Natural killer cell (primary cell): ENCODE data around the gene ACOT6. TPM values are rescaled to one million over a fixed set of nuclear protein-coding genes. Genes with fewer than 3 reads are reported as not detected.
A peak's percentile ranks its signal among the peaks of the same experiment; 100 is the strongest.
"Not testable (repeated sequence)": the region's sequence is repeated elsewhere in the genome, so short reads cannot be mapped to it uniquely, and the experiment has no call there.

Source experiments
- ATAC-seq, 3 donors: fragments of 150-1000 bp in 2 of 3; fragments of 200-7000 bp in 1 of 3; cut with Tn5 transposase; 1 replicate in 1 of 3; 2 replicates in 2 of 3; pipeline ENCODE4 v1.10.0; 2021; ENCODE audit warnings: mild to moderate bottlenecking in 2 of 3, moderate library complexity in 2 of 3
- DNase-seq, 2 donors: peaks; one replicate each; pipeline versions ENCODE4 v3.0.0 to v3.0.0-alpha.2; 2013 to 2021; ENCODE audit warnings: mixed read lengths in 1 of 2
- H3K27ac ChIP-seq: one replicate; pipeline ENCODE4 v1.5.1; 2013; ENCODE audit warnings: mild to moderate bottlenecking, low read length
- H3K27me3 ChIP-seq: one replicate; pipeline ENCODE4 v1.6.1; 2013; ENCODE audit warnings: low read length; ENCODE audit not compliant: control insufficient read depth, insufficient read depth
- H3K36me3 ChIP-seq: one replicate; pipeline ENCODE4 v1.6.1; 2013; ENCODE audit warnings: low read length; ENCODE audit not compliant: control insufficient read depth, insufficient read depth
- H3K4me1 ChIP-seq: one replicate; pipeline ENCODE4 v1.6.1; 2013; ENCODE audit warnings: low read length; ENCODE audit not compliant: control insufficient read depth, insufficient read depth
- H3K4me3 ChIP-seq: one replicate; pipeline ENCODE4 v1.5.1; 2013; ENCODE audit warnings: low read length
- H3K9me3 ChIP-seq: one replicate; pipeline ENCODE4 v1.6.1; 2013; ENCODE audit warnings: low read length; ENCODE audit not compliant: control insufficient read depth, insufficient read depth
- H3K27ac Mint-ChIP-seq, 2 donors: one replicate each; pipeline ENCODE4 v1.8.0; 2022; ENCODE audit warnings: mild to moderate bottlenecking in 2 of 2, mixed read lengths in 2 of 2, moderate library complexity in 1 of 2
- H3K27me3 Mint-ChIP-seq, 2 donors: one replicate each; pipeline ENCODE4 v1.8.0; 2022; ENCODE audit warnings: low read depth in 2 of 2, mixed read lengths in 2 of 2
- H3K36me3 Mint-ChIP-seq: one replicate; pipeline ENCODE4 v1.8.0; 2022; ENCODE audit warnings: mixed read lengths
- H3K4me1 Mint-ChIP-seq, 2 donors: one replicate each; pipeline ENCODE4 v1.8.0; 2022; ENCODE audit warnings: mixed read lengths in 2 of 2
- H3K4me3 Mint-ChIP-seq: one replicate; pipeline ENCODE4 v1.8.0; 2022; ENCODE audit warnings: mild to moderate bottlenecking, moderate library complexity, mixed read lengths
- H3K9me3 Mint-ChIP-seq, 2 donors: one replicate each; pipeline ENCODE4 v1.8.0; 2022; ENCODE audit warnings: mixed read lengths in 2 of 2
- WGBS: methylation state at CpG from one replicate; pipeline ENCODE4 v1.1.7; 2013; ENCODE audit warnings: missing lambda C conversion rate; ENCODE audit not compliant: insufficient coverage; 5-methylcytosine and 5-hydroxymethylcytosine counted together
- intact Hi-C: fragments of 100-400 bp; cut with micrococcal nuclease; formaldehyde crosslinking; loops from one replicate; pipeline ENCODE4 v1.14.2; 2022
- total RNA-seq, 4 donors: library from RNA; stranded (reverse); fragments of 120-200 nt in 1 of 4; gene quantifications; one replicate each; pipeline versions ENCODE4 v1.2.3 to v1.2.4, GENCODE V29; 2013 to 2022
- TF ChIP-seq, protein P1 (sequence below): fragments of 200-600 bp; IDR thresholded peaks from one replicate; pipeline ENCODE4 v1.8.0; 2022; ENCODE audit warnings: antibody characterized with exemption

Gene ACOT6
- total RNA-seq, 3 donors from 2014 or later (not counting 1 experiment from before 2014, with no cell fraction given) = not detected

DNA sequence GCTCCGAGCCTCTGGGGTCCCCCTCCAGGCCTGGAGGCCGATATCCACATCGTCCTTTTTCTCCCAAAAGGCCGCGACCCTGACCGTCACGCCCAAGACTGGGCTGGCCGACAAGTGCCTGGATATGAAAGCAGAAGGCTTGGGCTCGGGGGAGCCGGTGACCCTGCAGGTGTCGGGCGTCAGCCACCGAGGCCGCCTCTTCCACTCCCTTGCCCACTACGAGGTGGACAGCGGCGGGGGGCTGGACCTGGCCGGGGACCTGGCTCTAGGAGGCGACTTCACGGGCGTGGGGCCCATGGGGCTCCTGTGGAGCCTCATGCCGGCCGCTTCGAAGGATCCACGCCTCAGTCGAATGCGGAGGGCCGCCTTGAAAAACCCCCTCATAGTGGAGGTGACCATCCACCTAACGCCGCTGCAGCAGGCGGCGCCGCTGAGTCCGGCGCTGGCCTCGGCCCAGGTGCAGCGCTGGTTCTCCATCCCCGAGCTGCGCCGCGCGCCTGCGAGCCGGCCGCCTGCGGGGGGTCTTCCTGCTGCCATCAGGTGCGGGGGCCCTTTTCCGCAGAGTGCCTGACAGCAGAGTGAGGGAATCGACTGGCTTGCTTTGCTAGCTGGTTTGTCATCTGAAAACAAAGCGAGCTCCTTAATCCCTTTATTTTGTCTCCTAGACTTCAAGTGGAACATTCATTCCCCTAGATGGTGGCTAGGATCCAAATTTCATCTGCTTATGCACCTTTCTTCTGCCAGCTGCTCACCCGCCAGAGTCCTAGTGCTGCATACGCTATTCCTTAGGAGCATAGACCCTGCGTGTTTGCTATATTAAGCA is 21.9 kb downstream of the ACOT6 start:
- Mint-ChIP-seq H3K4me3 (peak overlapping the region; percentile 80), H3K36me3 (no peaks in the 10 kb centered on the region), H3K9me3 (no peaks in the 10 kb centered on the region), H3K4me1 (peaks cover 6 to 14% of the 10 kb centered on the region in 2 donors), H3K27me3 (peaks cover 0 to 8% of the 10 kb centered on the region in 2 donors), H3K27ac (peak overlapping the region in 1 of 2 donors; percentile 75)
- TF ChIP-seq, protein P1, sequence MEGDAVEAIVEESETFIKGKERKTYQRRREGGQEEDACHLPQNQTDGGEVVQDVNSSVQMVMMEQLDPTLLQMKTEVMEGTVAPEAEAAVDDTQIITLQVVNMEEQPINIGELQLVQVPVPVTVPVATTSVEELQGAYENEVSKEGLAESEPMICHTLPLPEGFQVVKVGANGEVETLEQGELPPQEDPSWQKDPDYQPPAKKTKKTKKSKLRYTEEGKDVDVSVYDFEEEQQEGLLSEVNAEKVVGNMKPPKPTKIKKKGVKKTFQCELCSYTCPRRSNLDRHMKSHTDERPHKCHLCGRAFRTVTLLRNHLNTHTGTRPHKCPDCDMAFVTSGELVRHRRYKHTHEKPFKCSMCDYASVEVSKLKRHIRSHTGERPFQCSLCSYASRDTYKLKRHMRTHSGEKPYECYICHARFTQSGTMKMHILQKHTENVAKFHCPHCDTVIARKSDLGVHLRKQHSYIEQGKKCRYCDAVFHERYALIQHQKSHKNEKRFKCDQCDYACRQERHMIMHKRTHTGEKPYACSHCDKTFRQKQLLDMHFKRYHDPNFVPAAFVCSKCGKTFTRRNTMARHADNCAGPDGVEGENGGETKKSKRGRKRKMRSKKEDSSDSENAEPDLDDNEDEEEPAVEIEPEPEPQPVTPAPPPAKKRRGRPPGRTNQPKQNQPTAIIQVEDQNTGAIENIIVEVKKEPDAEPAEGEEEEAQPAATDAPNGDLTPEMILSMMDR = no peak
- peak in 2 of 3 donors; percentile 18 to 43 for ATAC-seq
- H3K27ac ChIP-seq = no peak overlapping the region
- intact Hi-C loops = no loop called here
- H3K9me3 ChIP-seq = no peaks in the 10 kb centered on the region
- no peaks in the 10 kb centered on the region for H3K27me3 ChIP-seq
- peak overlapping the region; percentile 44 for H3K4me3 ChIP-seq
- DNase-seq = peak; percentile 7 to 19
- no peaks in the 10 kb centered on the region for H3K36me3 ChIP-seq
- H3K4me1 ChIP-seq = peaks cover 17% of the 10 kb centered on the region
- WGBS = 15% methylated on average over 53 of the region's 53 CpGs

DNA sequence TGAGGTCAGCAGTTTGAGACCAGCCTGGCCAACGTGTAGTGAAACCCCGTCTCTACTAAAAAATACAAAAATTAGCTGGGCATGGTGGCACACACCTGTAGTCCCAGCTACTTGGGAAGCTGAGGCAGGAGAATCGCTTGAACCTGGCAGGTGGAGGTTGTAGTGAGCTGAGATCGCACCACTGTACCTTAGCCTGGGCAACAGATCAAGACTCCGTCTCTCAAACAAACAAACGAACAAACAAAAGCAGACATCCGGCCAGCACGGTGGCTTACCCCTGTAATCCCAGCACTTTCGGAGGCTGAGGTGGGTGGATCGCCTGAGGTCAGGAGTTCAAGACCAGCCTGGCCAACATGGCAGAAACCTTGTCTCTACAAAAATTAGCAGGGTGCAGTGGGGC is 24.0 kb downstream of the ACOT6 start:
- not testable (repeated sequence) for ATAC-seq
- 97% methylated on average over 10 of the region's 10 CpGs for WGBS

DNA sequence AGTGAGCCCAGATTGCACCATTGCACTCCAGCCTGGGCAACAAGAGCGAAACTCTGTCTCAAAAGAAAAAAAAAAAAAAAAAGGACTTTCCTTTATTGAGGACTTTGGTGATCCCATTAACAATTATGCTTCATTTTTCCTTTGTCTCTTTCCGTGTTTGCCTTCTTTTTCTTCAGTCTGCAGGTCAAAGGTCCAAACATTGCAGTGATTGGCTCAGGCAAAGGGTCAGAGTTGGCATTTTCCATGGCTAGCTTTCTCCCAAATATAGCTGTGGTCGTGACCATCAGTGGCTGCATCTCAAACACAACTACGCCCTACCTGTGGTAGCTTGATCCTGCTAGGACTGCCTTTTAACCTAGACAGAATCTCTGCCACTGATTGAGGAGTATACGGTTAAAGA is 25.5 kb downstream of the ACOT6 start:
- H3K27ac Mint-ChIP-seq = no peak overlapping the region

More for the DNA sequence above, 24.0 kb downstream of the ACOT6 start:
- H3K4me1 Mint-ChIP-seq = peaks cover 6 to 17% of the 10 kb centered on the region in 2 donors
- H3K9me3 ChIP-seq, intact Hi-C loops, H3K4me3 ChIP-seq, H3K9me3 Mint-ChIP-seq, H3K27me3 ChIP-seq, H3K27me3 Mint-ChIP-seq, H3K36me3 ChIP-seq, H3K4me3 Mint-ChIP-seq, H3K27ac Mint-ChIP-seq, DNase-seq, H3K36me3 Mint-ChIP-seq, H3K27ac ChIP-seq: not testable (repeated sequence)
- H3K4me1 ChIP-seq = peaks cover 22% of the 10 kb centered on the region

DNA sequence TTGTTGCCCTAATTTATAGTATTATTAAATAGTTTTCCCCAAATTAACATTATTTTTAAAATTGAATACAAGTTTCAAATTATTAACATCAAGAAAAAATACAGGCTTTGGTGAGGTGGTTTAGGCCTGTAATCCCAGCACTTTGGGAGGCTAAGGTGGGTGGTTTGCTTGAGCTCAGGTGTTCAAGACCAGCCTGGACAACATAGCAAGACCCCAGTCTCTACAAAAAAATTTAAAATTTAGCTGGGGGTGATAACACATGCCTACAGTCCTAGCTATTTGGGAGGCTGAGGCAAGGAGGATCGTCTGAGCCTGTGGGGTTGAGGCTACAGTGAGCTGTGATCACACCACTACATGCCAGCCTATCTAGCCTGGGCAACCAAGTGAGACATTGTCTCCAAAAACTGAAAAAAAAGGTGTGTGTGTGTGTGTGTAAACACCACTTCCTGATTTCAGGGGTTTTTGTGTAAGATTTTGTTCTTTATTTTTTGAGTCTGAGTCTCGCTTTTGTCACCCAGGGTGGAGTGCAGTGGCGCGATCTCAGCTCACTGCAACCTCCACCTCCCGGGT is 28.6 kb downstream of the ACOT6 start:
- H3K27ac Mint-ChIP-seq = peak overlapping the region; percentile 69 to 77
- Histone ChIP-seq H3K27me3 (no peaks in the 10 kb centered on the region), H3K9me3 (no peaks in the 10 kb centered on the region), H3K4me3 (no peak overlapping the region), H3K27ac (peak overlapping the region; percentile 28), H3K36me3 (no peaks in the 10 kb centered on the region), H3K4me1 (peaks cover 21% of the 10 kb centered on the region)
- intact Hi-C loops = loop anchor here (5.0 kb wide), 1 partner anchor 116 kb away; no protein-coding TSS in a partner anchor
- H3K27me3 Mint-ChIP-seq = no peaks in the 10 kb centered on the region
- DNase-seq = peak in 1 of 2 donors; percentile 31
- 61% methylated on average over 5 of the region's 5 CpGs for WGBS
- peaks cover 20 to 21% of the 10 kb centered on the region in 2 donors for H3K4me1 Mint-ChIP-seq
- no peaks in the 10 kb centered on the region for H3K36me3 Mint-ChIP-seq
- H3K4me3 Mint-ChIP-seq = peak overlapping the region; percentile 25
- TF ChIP-seq, protein P1 = no peak
- ATAC-seq = peak in 2 of 3 donors; percentile 49 to 68
- no peaks in the 10 kb centered on the region for H3K9me3 Mint-ChIP-seq

More for the DNA sequence above, 25.5 kb downstream of the ACOT6 start:
- TF ChIP-seq, protein P1 = no peak
- no peak for ATAC-seq
- no peak overlapping the region for H3K4me3 ChIP-seq
- Mint-ChIP-seq H3K4me1 (peaks cover 6 to 17% of the 10 kb centered on the region in 2 donors), H3K27me3 (no peaks in the 10 kb centered on the region), H3K4me3 (no peak overlapping the region), H3K36me3 (no peaks in the 10 kb centered on the region), H3K9me3 (no peaks in the 10 kb centered on the region)
- no peaks in the 10 kb centered on the region for H3K36me3 ChIP-seq
- no peak overlapping the region for H3K27ac ChIP-seq
- H3K27me3 ChIP-seq = no peaks in the 10 kb centered on the region
- intact Hi-C loops = no loop called here
- H3K9me3 ChIP-seq = no peaks in the 10 kb centered on the region
- 89% methylated on average over 5 of the region's 5 CpGs for WGBS
- DNase-seq = no peak
- H3K4me1 ChIP-seq = peaks cover 25% of the 10 kb centered on the region
